ENCODE results near the gene DVL2. TPM values are rescaled to one million over a fixed set of nuclear protein-coding genes. Genes with fewer than 3 reads are reported as not detected.
"Not testable (repeated sequence)": the region's sequence is repeated elsewhere in the genome, so short reads cannot be mapped to it uniquely, and the experiment has no call there.

DVL2 gene
- total RNA-seq, 3 donors from 2014 or later, result 62.9 to 65.3 (median 63.2) TPM

DNA sequence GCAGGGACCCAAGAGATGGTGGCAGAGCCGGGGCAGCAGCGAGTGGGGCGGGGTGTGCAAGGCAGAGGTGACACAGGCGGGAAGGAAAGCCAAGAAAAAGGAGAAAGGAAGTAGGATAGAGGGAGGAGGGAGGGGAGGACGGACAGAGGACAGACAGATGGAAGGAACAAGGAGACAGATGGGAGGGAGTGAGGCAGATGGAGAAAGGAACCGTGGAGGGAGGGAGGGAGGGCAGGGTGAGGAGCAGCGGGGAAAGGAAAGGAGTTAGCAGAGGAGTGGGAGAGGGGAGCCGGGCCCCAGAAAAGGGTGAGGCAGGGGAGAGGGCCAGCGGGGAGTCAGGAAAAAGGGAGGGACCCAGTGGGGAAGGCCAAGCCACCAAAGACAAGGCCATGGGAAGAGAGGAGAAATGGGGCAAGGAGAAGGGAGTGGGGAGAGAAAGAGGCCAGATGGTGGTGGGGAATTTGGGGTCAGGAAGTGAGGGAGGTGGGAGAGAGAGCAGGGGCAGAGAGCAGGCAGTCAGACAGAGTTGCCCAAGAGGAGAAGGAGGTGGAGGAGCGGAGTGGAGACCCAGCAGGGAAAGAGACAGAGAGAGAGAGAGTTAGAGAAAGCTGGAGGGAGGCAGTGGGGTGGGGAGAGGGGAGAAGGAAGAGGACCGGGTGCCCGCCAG lies 41.9 kb downstream of the DVL2 start:
- H3K4me3 Mint-ChIP-seq, result no peak overlapping the region
- peaks cover 2% of the 10 kb centered on the region for H3K36me3 Mint-ChIP-seq (ENCODE audit: insufficient read depth)
- ATAC-seq, result no peak
- no peaks in the 10 kb centered on the region for H3K9me3 Mint-ChIP-seq
- H3K27me3 Mint-ChIP-seq (ENCODE audit: low read depth), result no peaks in the 10 kb centered on the region
- no peak for DNase-seq
- no peaks in the 10 kb centered on the region for H3K4me1 Mint-ChIP-seq (ENCODE audit: low read depth)

GRCh38 chr17:7191571-7192270 lies 42.6 kb downstream of the DVL2 start:
- H3K36me3 Mint-ChIP-seq (ENCODE audit: insufficient read depth), result peaks cover 2% of the 10 kb centered on the region
- H3K9me3 Mint-ChIP-seq, result no peaks in the 10 kb centered on the region
- no peaks in the 10 kb centered on the region for H3K4me1 Mint-ChIP-seq (ENCODE audit: low read depth)
- no peak for DNase-seq
- H3K4me3 Mint-ChIP-seq, result no peak overlapping the region
- ATAC-seq, result peak; percentile 50 to 63
- H3K27me3 Mint-ChIP-seq (ENCODE audit: low read depth), result no peaks in the 10 kb centered on the region

GRCh38 chr17:7191069-7191468 lies 43.2 kb downstream of the DVL2 start:
- Mint-ChIP-seq H3K27me3 (ENCODE audit: low read depth) (no peaks in the 10 kb centered on the region), H3K9me3 (no peaks in the 10 kb centered on the region), H3K36me3 (ENCODE audit: insufficient read depth) (peaks cover 2% of the 10 kb centered on the region), H3K4me1 (ENCODE audit: low read depth) (no peaks in the 10 kb centered on the region), H3K4me3 (no peak overlapping the region)
- no peak for ATAC-seq
- DNase-seq, result no peak

GRCh38 chr17:7190276-7190917 lies 43.9 kb downstream of the DVL2 start:
- Mint-ChIP-seq H3K4me3 (no peak overlapping the region), H3K9me3 (no peaks in the 10 kb centered on the region), H3K36me3 (ENCODE audit: insufficient read depth) (peaks cover 2% of the 10 kb centered on the region), H3K4me1 (ENCODE audit: low read depth) (no peaks in the 10 kb centered on the region), H3K27me3 (ENCODE audit: low read depth) (no peaks in the 10 kb centered on the region)
- no peak for ATAC-seq
- no peak for DNase-seq

- ATAC-seq (no peak), DNase-seq (no peak)
- H3K36me3 Mint-ChIP-seq (ENCODE audit: insufficient read depth), result no peaks in the 10 kb centered on the region
- H3K27me3 Mint-ChIP-seq (ENCODE audit: low read depth), result no peaks in the 10 kb centered on the region
- H3K4me3 Mint-ChIP-seq, result no peak overlapping the region
- H3K9me3 Mint-ChIP-seq, result no peaks in the 10 kb centered on the region
- no peaks in the 10 kb centered on the region for H3K4me1 Mint-ChIP-seq (ENCODE audit: low read depth)
These were observed 48.1 kb downstream of the DVL2 start for GRCh38 chr17:7186241-7186640.

GRCh38 chr17:7184647-7185046 lies 49.7 kb downstream of the DVL2 start:
- H3K36me3 Mint-ChIP-seq (ENCODE audit: insufficient read depth), result no peaks in the 10 kb centered on the region
- no peaks in the 10 kb centered on the region for H3K4me1 Mint-ChIP-seq (ENCODE audit: low read depth)
- no peaks in the 10 kb centered on the region for H3K9me3 Mint-ChIP-seq
- H3K27me3 Mint-ChIP-seq (ENCODE audit: low read depth), result no peaks in the 10 kb centered on the region
- no peak for ATAC-seq
- DNase-seq, result no peak
- H3K4me3 Mint-ChIP-seq, result no peak overlapping the region

DNA sequence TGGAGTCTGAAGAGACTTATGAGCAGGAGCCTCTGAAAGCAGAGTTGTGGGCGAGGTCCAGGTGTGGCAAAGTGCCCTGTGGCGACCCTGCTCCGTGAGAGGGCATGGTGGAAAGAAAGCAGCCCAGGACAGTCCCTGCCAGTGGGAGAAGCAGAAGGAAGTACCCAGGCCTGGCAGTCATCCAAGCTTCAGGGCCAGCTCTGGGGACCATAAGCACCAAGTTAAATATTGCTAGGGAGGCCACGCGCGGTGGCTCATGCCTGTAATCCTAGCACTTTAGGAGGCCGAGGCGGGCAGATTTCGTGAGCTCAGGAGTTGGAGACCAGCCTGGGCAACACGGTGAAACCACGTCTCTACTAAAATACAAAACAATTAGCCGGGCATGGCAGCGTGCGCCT lies 50.2 kb downstream of the DVL2 start:
- DNase-seq, result no peak
- Mint-ChIP-seq H3K27me3 (ENCODE audit: low read depth) (no peaks in the 10 kb centered on the region), H3K9me3 (no peaks in the 10 kb centered on the region), H3K36me3 (ENCODE audit: insufficient read depth) (no peaks in the 10 kb centered on the region), H3K4me3 (no peak overlapping the region), H3K4me1 (ENCODE audit: low read depth) (no peaks in the 10 kb centered on the region)
- no peak for ATAC-seq

GRCh38 chr17:7183433-7184090 lies 50.8 kb downstream of the DVL2 start:
- no peaks in the 10 kb centered on the region for H3K36me3 Mint-ChIP-seq (ENCODE audit: insufficient read depth)
- no peak for ATAC-seq
- H3K4me3 Mint-ChIP-seq, result no peak overlapping the region
- no peaks in the 10 kb centered on the region for H3K27me3 Mint-ChIP-seq (ENCODE audit: low read depth)
- no peaks in the 10 kb centered on the region for H3K9me3 Mint-ChIP-seq
- DNase-seq, result no peak
- H3K4me1 Mint-ChIP-seq (ENCODE audit: low read depth), result no peaks in the 10 kb centered on the region

- H3K36me3 Mint-ChIP-seq (ENCODE audit: insufficient read depth); DNase-seq; H3K9me3 Mint-ChIP-seq; ATAC-seq; H3K4me3 Mint-ChIP-seq: not testable (repeated sequence)
- Mint-ChIP-seq H3K27me3 (ENCODE audit: low read depth) (peaks cover 13% of the 10 kb centered on the region), H3K4me1 (ENCODE audit: low read depth) (peaks cover 10% of the 10 kb centered on the region)
These were observed 52.2 kb downstream of the DVL2 start for GRCh38 chr17:7182101-7182500.

DNA sequence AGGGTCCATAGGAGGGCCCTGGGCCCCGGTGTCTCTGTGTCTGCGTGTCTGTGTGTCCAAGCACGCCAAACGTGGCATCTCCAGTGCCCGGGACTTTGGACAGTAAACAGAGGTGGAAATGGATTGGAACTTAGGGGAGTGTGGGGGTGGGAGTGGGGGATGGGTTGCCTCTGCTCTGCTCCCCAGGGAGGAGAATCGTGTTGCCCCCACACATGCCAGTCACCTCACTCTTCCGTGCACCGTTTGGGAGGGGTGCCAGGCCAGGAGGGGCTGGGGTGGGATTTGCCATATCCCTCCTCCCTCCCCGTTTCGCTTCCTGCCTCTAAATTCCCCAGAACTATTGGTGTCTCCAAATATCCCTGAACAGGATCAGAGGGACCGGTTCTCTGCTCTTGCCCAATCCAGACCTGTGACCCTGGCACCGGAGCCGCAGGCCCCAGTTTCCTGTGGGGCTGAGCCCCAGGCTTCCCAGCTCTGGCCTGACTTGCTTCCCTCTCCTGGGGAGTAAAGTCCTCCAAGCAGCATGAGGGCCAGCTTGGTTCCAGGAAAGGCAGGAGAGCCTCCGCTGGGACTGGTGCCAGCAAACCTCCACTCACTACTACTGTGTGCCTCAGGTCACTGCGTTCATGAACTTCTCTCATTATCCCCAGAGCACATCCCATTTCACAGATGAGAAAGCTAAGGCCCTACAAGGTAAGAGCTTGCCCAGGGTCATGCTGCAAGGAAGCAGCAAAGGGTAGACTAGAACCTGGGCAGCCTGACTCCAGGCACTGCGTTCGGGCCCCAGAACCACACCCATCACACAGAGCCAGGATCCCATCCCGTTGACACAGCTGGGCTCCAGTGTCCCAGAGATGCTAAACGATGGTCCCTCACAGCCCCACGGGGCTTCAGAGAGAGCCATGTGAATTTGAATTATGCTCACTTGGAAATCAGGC lies 54.7 kb downstream of the DVL2 start, which contains the start of gene ASGR1:
Gene ASGR1, minus strand, starts transcription at position 54 of the 938 bp plus-strand sequence. CDS start 807 bp downstream, outside the sequence.
- H3K4me3 Mint-ChIP-seq, result no peak within 1 kb of the TSS
- peaks cover 10% of the 10 kb centered on the region for H3K4me1 Mint-ChIP-seq (ENCODE audit: low read depth)
- DNase-seq (no peak), ATAC-seq (no peak)
- H3K9me3 Mint-ChIP-seq, result no peaks in the 10 kb centered on the region
- peaks cover 13% of the 10 kb centered on the region for H3K27me3 Mint-ChIP-seq (ENCODE audit: low read depth)
- H3K36me3 Mint-ChIP-seq (ENCODE audit: insufficient read depth), result no peaks in the 10 kb centered on the region

GRCh38 chr17:7178973-7179316 lies 55.4 kb downstream of the DVL2 start:
- H3K9me3 Mint-ChIP-seq, result no peaks in the 10 kb centered on the region
- H3K27me3 Mint-ChIP-seq (ENCODE audit: low read depth), result peaks cover 13% of the 10 kb centered on the region
- no peak overlapping the region for H3K4me3 Mint-ChIP-seq

DNA sequence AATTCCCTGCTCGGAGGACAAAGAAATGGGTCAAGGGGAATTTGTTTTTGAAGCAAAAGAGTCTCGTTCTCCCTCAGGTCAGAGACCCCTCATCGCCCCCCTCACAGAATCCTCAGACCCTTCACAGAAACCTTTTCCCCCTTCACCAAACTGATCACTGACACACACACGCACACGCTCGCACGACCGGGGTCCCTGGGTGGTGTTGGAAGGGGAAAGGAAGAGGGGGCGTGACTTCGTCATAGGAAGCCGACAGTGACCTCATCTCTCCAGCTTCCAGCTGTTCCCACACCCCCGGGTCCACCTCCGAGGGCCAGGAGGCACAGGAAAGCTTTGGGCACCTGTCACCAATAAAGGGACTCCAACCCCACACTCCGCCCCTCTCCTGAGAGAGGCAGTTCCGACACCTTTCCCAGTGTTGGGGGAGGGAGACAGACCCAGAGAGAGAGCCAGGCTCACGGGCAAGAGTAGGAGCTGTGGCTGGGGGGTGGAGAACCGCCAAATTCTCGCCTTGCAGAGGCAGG lies 56.3 kb downstream of the DVL2 start:
- peaks cover 13% of the 10 kb centered on the region for H3K27me3 Mint-ChIP-seq (ENCODE audit: low read depth)
- ATAC-seq, result peak in 1 of 2 donors; percentile 16
- H3K4me1 Mint-ChIP-seq (ENCODE audit: low read depth), result peaks cover 10% of the 10 kb centered on the region
- H3K36me3 Mint-ChIP-seq (ENCODE audit: insufficient read depth), result no peaks in the 10 kb centered on the region
- no peaks in the 10 kb centered on the region for H3K9me3 Mint-ChIP-seq
- no peak for DNase-seq
- peak overlapping the region; percentile 61 for H3K4me3 Mint-ChIP-seq

More at GRCh38 chr17:7178973-7179316, 55.4 kb downstream of the DVL2 start:
- no peak for ATAC-seq
- Mint-ChIP-seq H3K4me1 (ENCODE audit: low read depth) (peaks cover 10% of the 10 kb centered on the region), H3K36me3 (ENCODE audit: insufficient read depth) (no peaks in the 10 kb centered on the region)
- no peak for DNase-seq

GRCh38 chr17:7177191-7177953 lies 56.9 kb downstream of the DVL2 start:
- peaks cover 10% of the 10 kb centered on the region for H3K4me1 Mint-ChIP-seq (ENCODE audit: low read depth)
- ATAC-seq (peak; percentile 85 to 89), DNase-seq (peak; percentile 58)
- peak overlapping the region; percentile 61 for H3K4me3 Mint-ChIP-seq
- H3K9me3 Mint-ChIP-seq, result no peaks in the 10 kb centered on the region
- H3K36me3 Mint-ChIP-seq (ENCODE audit: insufficient read depth), result no peaks in the 10 kb centered on the region
- peaks cover 13% of the 10 kb centered on the region for H3K27me3 Mint-ChIP-seq (ENCODE audit: low read depth)
